Spleen (tissue), 7 donors: ENCODE measurements around the gene NDST3.

ENCODE experiments used
- POLR2AphosphoS5 ChIP-seq, 3 donors: sonication (generic); formaldehyde crosslinking; IDR thresholded peaks; one replicate each; pipeline ENCODE4 v1.5.1; 2017; ENCODE audit warnings: antibody characterized with exemption in 3 of 3
- TF ChIP-seq, protein P1 (sequence below), 11 experiments: fragments of 200-600 bp in 7 of 11; fragments of 450-650 bp in 4 of 11; sonication (generic) in 4 of 11; IDR thresholded peaks in 8 of 11; conservative IDR thresholded peaks in 3 of 11; 1 replicate in 7 of 11; 2 replicates in 4 of 11; pipeline versions ENCODE4 v1.4.0 to v1.8.0; 2016 to 2021; ENCODE audit warnings: antibody characterized with exemption in 11 of 11, inconsistent platforms in 4 of 11, mild to moderate bottlenecking in 1 of 11
- donor health status: DM: no; HTN: no; CAD: no; lungs with moderate emphysema.
- donor health status: DM: no; HTN: no; CAD: no.
- donor health status: DM: no; HTN: no; CAD: no.

DNA sequence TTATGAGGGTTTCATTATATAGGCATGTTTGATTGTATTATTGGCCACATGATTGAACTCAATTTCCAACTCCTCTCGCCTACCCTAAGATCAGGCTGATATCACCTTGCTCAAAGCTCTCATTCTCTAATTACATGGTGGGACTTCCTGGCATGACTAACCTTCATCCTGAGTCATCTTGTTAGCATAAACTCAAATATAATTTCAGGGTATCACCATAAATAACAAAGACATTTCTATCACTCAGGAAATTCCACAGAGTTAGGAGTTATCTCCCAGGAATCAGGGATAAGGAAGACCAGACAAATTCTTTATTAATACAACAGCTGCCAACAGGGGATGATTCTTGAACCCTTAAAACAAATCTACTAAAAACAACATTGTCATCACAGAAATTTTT, 90.7 kb downstream of the NDST3 start:
- no peak for TF ChIP-seq POLR2AphosphoS5 (IDR thresholded peaks at IDR 0.05)
- TF ChIP-seq, protein P1, sequence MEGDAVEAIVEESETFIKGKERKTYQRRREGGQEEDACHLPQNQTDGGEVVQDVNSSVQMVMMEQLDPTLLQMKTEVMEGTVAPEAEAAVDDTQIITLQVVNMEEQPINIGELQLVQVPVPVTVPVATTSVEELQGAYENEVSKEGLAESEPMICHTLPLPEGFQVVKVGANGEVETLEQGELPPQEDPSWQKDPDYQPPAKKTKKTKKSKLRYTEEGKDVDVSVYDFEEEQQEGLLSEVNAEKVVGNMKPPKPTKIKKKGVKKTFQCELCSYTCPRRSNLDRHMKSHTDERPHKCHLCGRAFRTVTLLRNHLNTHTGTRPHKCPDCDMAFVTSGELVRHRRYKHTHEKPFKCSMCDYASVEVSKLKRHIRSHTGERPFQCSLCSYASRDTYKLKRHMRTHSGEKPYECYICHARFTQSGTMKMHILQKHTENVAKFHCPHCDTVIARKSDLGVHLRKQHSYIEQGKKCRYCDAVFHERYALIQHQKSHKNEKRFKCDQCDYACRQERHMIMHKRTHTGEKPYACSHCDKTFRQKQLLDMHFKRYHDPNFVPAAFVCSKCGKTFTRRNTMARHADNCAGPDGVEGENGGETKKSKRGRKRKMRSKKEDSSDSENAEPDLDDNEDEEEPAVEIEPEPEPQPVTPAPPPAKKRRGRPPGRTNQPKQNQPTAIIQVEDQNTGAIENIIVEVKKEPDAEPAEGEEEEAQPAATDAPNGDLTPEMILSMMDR (IDR thresholded peaks at IDR 0.05 in 8 of 11, conservative IDR thresholded peaks at IDR 0.05 in 3 of 11) = no peak
